HG02798 (cell line): Measurements from ENCODE around the gene MTMR12.
"Not testable (repeated sequence)": the region's sequence is repeated elsewhere in the genome, so short reads cannot be mapped to it uniquely, and the experiment has no call there.

Experiments
- ATAC-seq: cut with Tn5 transposase; IDR thresholded peaks from one replicate; pipeline ENCODE4 v1.9.1; 2021; ENCODE audit warnings: mild to moderate bottlenecking; ENCODE audit not compliant: unreplicated experiment, poor library complexity

The MTMR12 gene

DNA sequence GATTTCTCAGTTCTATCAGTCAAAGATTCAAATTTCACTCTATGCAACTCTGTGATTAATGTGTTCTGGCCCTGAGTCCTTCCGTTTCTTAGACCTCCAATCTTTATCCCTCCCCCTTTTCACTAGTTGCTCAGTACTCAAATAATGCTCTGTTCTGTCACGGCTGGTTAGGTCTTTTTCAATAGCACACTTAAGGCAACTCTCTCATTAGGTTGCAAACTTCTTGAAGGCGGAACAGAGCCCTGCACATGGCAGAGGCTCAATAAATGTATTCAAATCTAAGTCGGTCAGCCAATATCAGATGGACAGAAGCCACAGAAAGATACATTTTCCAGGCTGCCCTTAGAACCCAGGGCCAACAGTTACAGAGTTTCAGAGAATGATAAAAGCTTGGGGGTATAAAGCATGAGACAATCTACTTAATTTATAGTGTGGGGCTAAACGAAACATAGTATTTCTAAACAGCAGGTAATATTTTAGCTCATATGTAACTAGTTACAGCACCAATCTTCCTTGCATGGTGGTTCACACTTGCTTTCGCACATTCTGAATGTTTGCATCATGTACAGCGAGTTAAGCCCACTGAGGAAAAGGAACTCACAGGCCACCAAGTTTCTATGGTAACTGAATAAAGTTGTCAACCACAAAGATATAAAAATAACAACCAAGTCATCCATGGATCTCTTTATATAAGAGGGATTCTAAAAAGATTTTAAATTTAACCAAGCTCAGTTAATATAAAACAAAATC, 71.5 kb downstream of the MTMR12 start:
- ATAC-seq: peak; percentile 56

DNA sequence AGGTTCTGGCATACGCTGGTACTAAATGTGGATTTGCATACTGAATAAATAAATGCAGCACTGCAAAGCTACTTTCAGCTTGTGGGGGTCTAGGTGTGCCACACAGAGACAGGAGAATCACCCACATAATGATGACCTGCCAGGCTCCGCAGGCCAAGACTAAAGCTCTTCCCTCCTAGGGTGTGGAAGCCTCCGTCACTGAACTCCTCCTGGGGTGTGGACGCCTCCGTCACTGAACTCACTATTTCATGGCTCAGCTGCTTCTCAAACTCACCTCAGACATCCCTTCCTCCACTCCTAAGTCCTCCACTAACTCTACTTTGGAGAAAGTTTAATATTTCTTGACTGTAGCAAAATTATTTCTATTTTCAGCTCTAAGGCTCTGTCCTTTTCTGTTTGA, 73.4 kb downstream of the MTMR12 start:
- no peak for ATAC-seq

DNA sequence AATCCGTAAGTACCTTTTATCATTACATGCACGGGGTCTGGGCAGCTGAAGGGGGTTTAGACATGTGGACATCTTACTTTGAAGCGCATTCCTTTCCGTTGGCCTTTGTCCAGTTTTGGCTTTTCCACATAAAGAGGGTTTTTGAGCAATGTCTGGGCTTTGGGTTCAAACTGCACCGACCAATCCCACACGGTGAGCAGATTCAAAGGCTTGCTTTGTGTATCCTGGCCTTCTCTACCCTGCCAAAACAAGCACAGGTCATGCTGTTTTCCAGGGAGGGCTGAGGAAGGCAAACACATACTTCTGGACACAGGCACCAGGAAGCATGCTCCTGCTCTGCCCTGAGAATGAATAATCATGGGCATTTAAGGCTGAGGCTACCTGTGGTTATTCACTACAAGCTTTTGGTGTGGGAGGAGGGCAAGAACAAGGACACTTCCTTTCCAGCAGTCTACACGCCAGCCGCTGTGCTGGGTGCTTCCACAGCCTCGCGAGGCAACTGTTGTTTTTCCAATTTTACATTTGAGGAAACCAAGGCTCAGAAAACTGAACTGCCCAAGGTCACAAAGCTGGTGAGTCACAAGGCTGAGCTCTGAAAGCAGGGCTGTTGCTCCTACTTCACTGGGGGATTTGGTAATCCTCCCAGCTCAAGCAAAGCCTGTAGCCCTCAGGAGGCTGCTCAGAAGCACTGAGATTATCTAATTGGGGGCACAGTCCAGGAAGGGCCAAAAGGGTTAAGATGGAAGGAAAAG, 78.9 kb downstream of the MTMR12 start:
- ATAC-seq: no peak

DNA sequence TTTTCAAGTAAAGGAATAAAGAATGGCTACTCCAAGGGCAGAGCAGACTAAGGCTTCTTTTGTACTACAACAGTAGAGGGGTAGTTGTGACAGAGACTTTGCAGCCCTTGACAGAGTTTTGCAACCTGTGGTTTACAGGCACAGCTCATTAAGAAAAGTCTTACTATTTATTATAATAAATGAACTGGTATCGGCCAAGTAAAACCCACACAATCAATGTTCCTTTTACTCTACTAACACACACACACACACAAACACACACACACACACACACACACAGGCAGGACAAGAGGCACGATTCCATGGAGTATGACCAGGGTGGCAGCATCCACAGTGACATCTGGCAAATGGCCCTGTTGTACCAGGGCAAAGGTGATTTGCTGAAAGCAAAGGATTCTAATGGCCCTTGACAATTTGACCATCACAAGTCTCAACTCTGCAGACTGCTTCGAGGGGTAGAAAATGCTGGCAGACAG, 79.5 kb downstream of the MTMR12 start:
- no peak for ATAC-seq

DNA sequence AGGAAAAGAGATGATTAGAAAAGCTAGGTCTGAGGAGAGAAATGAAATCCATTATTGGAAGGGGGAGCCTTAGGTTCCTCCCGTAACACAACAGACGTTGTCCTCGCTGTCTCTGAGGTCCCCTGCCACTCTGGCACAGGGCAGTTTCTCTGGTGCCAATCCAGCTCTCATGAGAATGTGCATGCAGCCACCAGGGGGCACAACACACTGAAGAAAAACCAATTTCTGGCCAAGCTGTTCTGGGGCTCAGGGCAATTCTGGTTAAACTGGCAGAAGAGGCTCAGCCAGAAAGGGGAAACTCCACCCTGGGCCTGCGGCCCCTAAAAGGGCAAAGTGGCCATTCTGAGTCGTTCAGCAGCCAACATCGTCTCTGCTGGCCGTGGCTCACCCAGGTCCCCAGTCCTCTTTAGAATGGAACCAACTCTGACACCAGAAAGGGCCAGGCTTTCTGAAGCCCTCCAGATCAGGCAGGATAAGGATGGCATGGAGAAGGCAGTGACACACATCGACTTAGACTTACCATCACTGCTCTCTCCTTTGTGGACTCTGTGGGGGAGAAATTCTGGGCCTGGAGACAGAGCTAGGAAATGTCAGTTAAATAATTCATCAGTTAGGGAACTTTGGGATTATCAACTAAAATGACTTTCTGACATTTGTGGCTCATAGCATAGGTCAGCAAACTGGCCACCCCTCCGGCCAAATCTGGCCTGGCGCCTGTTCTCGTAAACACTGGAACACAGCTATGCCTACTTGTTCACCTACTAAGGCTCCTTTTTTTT, 80.1 kb downstream of the MTMR12 start:
- ATAC-seq: peak; percentile 84

DNA sequence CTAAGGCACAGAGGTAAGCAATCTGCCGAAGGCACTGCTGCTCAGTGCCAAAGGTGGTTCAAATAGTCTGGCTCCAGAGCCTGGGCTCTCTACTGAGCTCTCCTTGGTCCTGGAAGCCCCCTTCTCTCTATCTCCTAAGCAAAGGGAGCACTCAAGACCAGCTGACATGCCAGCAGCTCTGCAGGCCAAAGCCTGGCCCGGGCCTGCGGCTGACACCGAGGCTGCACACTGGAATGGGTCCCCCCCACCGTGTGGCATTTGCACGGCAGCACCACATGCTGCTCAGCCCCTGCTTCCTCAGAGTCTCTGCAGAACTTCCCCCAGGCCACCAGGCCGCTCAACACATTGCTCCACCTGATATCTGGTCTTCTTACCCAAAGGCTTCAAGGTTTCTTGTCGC, 80.8 kb downstream of the MTMR12 start:
- peak; percentile 41 for ATAC-seq

DNA sequence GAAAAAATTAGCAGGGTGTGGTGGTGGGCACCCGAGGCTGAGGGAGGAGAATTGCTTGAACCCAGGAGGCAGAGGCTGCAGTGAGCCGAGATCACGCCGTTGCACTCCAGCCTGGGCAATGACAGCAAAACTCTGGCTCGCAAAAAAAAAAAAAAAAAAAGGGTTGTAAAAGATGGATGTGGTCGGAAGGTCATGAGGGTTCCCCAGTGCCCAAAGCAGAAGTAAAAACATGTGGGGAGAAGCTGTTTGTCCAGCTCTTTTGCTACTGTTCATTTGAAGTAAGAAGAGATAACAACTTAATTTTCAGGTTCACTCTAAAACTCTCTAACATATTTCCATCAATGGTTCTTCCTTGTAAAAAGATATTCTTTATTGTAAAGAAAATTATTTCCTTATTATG, 81.5 kb downstream of the MTMR12 start:
- ATAC-seq: no peak

DNA sequence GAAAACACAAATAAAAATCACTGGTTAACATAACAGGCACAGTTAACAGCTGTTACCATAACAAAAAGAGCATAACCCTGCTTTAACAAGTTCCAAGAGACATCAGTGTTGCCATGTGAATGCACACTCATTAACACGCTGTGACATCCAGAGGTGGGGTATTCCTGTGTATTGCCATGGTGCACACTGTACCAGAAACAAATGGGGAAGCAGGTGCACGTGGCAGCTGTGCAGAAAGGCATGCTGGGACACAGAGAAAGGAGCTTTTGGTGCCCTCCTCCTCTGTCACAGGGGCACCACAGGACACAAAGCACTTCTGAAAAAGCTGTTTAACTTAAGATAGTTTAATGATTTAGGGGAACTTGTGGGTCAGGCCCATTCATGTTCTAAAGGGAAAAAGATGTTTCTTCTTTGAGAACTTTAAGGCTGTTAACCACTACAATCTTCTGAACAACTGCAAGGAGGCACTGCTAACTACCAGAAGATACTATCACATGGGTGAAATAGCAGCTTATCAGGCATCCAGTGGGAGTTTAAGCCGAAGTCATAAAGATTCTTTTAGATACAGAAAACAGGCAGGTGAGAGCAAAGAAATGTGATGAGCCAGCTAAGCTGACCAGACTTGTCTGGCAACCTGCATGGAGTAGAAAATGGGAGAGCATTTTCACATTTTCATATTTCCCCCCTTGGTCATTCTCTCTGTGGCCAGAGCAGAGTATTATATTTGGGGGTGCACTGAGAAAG, 82.2 kb downstream of the MTMR12 start:
- ATAC-seq: no peak

DNA sequence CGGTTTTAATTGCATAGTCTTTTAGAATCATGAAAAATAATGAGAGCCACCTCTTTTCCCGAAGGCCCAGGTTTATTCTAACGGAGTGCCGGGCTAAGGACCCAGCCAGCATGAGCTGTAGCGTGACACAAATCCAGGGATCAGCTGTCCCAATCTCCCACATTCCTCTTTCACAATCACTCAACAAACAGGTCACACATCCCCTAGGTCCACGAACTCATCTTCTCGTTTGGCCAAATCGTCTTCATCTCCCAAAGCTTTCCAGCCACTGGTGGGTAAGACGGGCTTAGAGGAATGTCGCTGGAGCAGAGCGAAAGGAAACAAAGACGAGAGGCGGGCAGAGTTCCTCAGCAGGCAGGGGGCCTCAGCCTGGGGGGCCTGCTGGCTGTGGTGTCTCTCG, 83.2 kb downstream of the MTMR12 start:
- ATAC-seq: no peak

DNA sequence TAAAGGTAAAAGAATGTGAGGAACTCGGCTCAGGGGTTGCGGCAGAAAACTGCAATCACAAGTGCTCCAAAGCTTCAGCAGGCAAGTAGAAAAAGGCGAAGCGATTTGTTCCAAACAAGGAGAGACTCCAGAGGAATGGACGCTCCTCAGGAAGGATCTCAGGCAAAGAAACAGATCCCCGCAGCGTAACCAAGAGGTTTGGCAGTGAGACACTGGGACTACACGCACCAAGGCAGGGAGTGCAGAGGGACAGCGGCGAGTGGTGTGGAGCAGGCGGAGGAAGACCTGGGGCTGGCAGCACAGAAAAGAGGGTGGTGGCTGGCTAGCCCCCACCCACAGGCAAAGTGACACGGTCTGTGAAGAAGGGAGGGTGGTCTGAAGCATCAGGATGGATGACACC, 83.9 kb downstream of the MTMR12 start:
- ATAC-seq: no peak

DNA sequence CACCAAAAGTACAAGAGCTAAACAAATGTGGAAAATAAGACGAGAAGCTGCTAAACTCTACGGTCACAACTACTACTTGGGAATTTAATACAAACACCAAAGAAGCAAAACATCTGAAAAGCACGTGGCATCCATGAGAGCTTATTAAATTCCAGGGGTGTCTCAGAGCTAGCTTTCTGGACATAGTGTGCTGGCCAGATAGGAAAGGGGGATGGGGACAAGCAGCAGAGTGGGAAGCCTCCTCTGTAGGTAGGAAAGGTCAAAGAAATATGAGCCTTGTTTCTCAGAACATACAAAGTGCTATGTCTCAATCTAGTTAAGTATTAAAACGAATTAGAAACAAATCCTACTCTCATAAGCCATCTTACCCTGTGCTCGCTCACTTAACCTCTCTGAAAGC, 87.3 kb downstream of the MTMR12 start:
- ATAC-seq: no peak

DNA sequence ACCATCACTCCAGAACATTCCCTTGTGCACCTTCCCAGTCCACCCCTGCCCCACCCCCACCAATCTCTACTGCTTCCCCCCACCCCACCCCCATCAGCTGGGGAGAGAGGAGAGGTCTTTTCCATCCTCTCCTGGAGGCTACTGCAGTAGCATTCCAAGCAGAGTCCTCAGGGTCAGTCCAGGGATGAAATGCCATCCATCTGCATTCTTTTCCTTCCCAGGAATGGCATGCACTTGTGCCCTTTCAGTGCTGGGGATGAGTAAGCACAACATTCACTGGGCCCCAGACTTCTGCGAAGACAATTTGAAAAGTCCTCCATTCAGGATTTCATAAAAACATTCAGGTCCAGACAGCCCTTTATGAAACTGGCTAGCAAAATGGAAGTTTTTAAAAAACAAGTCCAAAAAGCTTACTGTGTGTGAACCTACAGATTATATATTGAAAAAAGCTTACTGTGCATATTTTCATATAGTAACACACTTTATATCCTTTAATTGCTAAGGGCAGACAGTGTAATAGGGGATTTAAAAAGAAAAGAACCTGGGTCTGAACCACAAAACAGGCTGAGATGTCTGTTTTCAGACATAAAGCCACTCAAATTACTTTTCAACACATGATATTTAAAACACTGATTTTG, 88.6 kb downstream of the MTMR12 start:
- ATAC-seq: no peak

DNA sequence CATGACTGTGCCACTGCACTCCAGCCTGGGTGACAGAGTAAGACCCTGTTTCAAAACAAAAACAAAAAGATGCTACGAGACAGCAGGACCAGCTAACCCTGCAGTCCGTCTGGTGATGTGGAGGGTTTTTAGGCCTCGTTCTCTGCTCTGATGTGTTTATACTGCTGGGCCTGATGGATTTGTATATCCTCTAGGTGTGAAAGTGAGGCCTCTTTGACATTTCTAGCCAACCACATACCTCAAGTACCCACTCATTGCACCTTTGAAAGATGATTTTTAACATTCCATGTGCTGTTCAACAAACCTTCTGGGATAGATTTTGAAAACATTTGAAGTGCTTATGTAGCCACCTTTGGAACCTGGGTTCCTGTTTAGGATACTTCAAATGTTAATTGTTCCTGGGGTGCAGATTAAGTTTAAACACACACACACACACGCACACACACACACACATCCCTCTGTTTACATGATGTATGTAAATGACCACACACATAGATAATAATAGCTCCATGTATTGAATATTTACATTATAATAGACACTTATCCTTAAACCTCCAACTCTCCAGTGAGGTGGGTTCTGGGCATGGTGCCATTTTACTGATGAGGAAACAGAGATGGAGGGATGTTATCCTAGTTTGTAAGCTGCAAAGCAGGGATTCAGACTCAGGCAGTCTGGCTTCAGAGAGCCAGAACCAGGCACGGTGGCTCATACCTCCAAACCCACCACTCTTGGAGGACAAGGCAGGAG, 89.8 kb downstream of the MTMR12 start:
- ATAC-seq: no peak

DNA sequence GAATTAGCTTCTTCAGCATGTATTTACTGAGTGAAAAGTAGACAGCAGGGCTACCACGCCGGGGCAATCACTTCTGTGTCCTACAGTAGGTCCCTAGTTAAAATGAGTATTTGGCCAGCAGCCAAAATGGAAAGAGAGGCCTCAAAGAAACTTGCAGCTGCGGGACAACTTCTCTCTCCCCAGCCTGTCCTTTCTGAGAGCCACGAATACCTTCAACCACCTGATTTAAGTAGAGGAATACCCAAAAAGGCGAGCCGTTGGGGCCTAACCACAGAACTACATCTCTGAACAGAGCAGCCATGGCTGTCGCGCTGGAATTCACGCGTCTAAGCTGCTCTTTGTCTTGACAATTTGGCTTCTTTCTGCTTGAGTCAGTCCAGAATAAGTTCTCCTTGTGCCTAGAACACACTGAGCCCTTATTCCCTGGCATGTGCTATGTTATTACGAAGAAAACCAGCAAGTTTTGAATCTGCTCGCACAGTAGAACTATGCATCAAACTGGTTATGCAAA, 94.8 kb downstream of the MTMR12 start:
- ATAC-seq: peak; percentile 42

DNA sequence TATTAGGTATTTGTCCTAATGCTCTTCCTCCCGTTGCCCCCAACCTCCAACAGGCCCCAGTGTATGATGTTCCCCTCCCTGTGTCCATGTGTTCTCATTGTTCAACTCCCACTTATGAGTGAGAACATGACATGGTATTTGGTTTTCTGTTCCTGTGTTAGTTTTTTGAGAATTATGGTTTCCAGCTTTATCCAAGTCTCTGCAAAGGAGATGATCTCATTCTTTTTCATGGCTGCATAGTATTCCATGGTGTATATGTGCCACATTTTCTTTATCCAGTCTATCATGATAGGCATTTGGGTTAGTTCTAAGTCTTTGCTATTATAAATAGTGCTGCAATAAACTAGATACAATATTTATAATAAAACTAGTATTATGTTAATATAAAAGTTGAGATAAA, 98.4 kb downstream of the MTMR12 start:
- ATAC-seq: not testable (repeated sequence)

DNA sequence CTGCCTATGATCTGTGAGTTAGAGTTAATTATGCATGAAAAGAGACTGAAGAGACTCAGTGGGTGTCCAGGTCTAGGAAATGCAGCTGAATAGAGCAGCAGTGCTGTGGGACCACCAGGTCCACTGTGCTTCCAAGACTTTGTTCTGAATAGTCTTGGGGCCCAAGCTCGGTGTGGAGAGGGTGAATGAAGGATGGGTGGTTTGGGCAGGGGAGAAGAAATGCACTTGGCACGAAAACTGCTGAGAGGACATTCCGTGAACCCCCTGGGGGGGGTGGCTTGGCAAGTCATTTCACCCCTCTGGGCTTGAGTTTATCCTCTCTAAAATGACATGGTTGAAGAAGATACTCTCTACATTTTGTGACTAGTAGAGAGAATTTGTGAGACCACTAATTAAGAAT, 102.6 kb downstream of the MTMR12 start:
- no peak for ATAC-seq

DNA sequence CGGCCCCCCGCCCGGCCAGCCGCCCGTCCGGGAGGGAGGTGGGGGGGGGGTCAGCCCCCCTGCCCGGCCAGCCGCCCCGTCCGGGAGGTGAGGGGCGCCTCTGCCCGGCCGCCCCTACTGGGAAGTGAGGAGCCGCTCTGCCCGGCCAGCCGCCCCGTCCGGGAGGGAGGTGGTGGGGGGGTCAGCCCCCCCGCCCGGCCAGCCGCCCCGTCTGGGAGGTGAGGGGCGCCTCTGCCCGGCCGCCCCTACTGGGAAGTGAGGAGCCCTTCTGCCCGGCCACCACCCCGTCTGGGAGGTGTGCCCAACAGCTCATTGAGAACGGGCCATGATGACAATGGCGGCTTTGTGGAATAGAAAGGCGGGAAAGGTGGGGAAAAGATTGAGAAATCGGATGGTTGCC, 103.9 kb downstream of the MTMR12 start:
- not testable (repeated sequence) for ATAC-seq

DNA sequence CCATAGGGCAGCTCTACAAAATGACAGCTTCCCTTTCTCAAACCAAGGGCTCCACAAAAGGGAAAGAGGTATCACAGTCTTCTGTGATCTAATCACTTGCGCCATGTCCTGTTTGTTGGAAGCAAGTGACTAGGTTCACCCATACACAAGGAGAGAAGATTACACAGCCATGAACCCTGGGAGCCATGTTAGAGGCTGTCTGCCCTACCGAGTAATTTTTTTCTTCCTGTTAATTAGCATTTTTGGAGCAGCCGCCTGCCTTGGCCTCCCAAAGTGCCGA, 105.4 kb downstream of the MTMR12 start:
- no peak for ATAC-seq
